ENCODE data around the gene D2HGDH. TPM values are rescaled to one million over a fixed set of nuclear protein-coding genes. Genes with fewer than 3 reads are reported as not detected.

D2HGDH gene
- total and polyA plus RNA-seq, 10 of the 15 experiments (the other 5 are each of a cell fraction or from before 2014, with no cell fraction given), result 0.52 to 32.1 (median 11.0) TPM

DNA sequence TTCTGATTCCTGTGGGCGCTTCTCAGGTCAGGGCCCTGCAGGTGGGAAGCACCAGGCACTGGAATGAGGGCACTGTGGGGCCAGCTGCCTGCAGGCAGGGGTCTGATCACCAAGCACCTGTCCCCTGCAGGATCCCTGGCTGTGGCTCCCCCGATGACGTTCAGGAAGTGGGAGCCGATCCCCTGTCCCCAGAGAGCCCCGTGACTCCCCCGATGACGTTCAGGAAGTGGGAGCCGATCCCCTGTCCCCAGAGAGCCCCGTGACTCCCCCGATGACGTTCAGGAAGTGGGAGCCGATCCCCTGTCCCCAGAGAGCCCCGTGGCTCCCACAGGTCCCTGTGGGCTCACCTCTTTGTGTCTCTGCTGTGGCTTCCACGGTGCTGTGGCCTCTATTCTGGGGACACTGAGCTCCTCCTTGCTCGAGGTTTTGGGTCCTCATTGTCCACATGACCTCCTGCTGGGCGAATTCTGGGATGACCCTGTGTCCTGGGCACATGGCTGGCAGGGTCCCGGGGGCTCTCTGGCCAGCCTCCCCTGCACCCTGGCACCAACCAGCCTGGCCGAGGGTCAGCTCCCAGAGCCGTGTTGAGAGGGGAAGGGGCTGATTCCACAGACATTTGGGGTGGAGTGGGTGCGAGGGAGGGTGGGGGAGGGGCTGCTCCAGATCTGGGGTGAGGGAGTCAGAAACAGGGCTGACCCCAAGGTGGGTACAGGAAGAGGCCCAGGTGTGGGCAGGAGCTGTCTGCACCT, 79.4 kb downstream of the D2HGDH start (continued):
- TF ChIP-seq, protein P1, sequence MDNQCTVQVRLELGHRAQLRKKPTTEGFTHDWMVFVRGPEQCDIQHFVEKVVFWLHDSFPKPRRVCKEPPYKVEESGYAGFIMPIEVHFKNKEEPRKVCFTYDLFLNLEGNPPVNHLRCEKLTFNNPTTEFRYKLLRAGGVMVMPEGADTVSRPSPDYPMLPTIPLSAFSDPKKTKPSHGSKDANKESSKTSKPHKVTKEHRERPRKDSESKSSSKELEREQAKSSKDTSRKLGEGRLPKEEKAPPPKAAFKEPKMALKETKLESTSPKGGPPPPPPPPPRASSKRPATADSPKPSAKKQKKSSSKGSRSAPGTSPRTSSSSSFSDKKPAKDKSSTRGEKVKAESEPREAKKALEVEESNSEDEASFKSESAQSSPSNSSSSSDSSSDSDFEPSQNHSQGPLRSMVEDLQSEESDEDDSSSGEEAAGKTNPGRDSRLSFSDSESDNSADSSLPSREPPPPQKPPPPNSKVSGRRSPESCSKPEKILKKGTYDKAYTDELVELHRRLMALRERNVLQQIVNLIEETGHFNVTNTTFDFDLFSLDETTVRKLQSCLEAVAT (IDR thresholded peaks at IDR 0.05), result 0 out of 2 replicates have a peak, but pooled peaks have one; percentile 40
- TF ChIP-seq IRF4 (IDR thresholded peaks at IDR 0.05; ENCODE audit: low read depth, low read length), result peak; percentile 52; the same call in 1 of the 2 replicates
- TF ChIP-seq IKZF2 (IDR thresholded peaks at IDR 0.05), result peak; percentile 80 to 89
- TF ChIP-seq SUZ12 (IDR thresholded peaks at IDR 0.05; ENCODE audit: unreplicated experiment), result no peak
- TF ChIP-seq ATF3 (IDR thresholded peaks at IDR 0.05; ENCODE audit: borderline replicate concordance, extremely low read depth, low read depth, low read length), result no peak
- no peak for TF ChIP-seq PBX3 (IDR thresholded peaks at IDR 0.05; ENCODE audit: insufficient replicate concordance, low read depth, low read length)
- no peak for TF ChIP-seq ASH2L (IDR thresholded peaks at IDR 0.05; ENCODE audit: borderline replicate concordance, low read depth)
- TF ChIP-seq ZSCAN29 (IDR thresholded peaks at IDR 0.05), result no peak
- TF ChIP-seq TCF7 (IDR thresholded peaks at IDR 0.05; ENCODE audit: borderline replicate concordance), result no peak
- TF ChIP-seq, protein P2, sequence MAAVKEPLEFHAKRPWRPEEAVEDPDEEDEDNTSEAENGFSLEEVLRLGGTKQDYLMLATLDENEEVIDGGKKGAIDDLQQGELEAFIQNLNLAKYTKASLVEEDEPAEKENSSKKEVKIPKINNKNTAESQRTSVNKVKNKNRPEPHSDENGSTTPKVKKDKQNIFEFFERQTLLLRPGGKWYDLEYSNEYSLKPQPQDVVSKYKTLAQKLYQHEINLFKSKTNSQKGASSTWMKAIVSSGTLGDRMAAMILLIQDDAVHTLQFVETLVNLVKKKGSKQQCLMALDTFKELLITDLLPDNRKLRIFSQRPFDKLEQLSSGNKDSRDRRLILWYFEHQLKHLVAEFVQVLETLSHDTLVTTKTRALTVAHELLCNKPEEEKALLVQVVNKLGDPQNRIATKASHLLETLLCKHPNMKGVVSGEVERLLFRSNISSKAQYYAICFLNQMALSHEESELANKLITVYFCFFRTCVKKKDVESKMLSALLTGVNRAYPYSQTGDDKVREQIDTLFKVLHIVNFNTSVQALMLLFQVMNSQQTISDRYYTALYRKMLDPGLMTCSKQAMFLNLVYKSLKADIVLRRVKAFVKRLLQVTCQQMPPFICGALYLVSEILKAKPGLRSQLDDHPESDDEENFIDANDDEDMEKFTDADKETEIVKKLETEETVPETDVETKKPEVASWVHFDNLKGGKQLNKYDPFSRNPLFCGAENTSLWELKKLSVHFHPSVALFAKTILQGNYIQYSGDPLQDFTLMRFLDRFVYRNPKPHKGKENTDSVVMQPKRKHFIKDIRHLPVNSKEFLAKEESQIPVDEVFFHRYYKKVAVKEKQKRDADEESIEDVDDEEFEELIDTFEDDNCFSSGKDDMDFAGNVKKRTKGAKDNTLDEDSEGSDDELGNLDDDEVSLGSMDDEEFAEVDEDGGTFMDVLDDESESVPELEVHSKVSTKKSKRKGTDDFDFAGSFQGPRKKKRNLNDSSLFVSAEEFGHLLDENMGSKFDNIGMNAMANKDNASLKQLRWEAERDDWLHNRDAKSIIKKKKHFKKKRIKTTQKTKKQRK (IDR thresholded peaks at IDR 0.05; ENCODE audit: low read depth, low read length), result no peak
- peak; percentile 78 for TF ChIP-seq CHD2 (IDR thresholded peaks at IDR 0.05; ENCODE audit: borderline replicate concordance, low read depth, low read length)
- TF ChIP-seq TBL1XR1 (IDR thresholded peaks at IDR 0.05; ENCODE audit: low read depth, low read length), result peak; percentile 92; the same call in 1 of the 2 replicates
- no peak for TF ChIP-seq JUNB (IDR thresholded peaks at IDR 0.05)
- no peak for TF ChIP-seq SKIL (IDR thresholded peaks at IDR 0.05; ENCODE audit: low read depth, poor library complexity, severe bottlenecking)
- no peak for TF ChIP-seq SREBF1 (IDR thresholded peaks at IDR 0.05; ENCODE audit: low read length)
- peak; percentile 86 for TF ChIP-seq TCF3 (IDR thresholded peaks at IDR 0.05; ENCODE audit: borderline replicate concordance, insufficient read depth, low read depth, low read length)
- TF ChIP-seq SPI1 (IDR thresholded peaks at IDR 0.05; ENCODE audit: borderline replicate concordance, insufficient read depth, low read depth, low read length), result no peak; the same call in 1 of the 2 replicates
- no peak for TF ChIP-seq MYC (IDR thresholded peaks at IDR 0.05; ENCODE audit: insufficient read depth, insufficient read length, insufficient replicate concordance, low read length, severe bottlenecking)
- TF ChIP-seq ZNF217 (IDR thresholded peaks at IDR 0.05), result no peak
